Activated CD4-positive, CD25-positive, alpha-beta regulatory T cell treated with anti-CD3 and anti-CD28 coated beads, Interleukin-2, amount 50 U/mL, for 72 hours (primary cell): ENCODE measurements around the gene LOXL1.

Source experiments
- DNase-seq: peaks from one replicate; pipeline ENCODE4 v3.0.0; 2021

LOXL1 gene

DNA sequence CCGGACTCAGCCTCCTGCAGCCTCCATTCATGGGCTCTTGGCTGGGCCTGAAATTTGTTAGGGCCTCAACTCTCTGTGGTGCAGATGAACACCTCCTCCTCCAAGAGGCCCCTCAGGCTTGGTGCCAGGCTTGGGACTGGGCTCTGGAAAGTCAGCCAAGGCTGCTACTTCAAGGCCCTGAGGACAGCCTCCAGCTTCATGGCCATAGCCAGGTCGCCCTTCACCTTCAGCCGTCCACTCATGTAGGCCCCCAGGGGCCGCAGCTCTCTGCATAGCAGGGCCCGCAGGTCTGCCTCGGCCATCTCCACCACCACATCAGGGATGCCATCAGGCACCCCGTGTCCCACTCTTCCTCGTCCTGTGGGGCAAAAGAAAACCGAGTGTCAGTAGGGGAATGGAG is 57.5 kb downstream of the LOXL1 start:
- DNase-seq: no peak

DNA sequence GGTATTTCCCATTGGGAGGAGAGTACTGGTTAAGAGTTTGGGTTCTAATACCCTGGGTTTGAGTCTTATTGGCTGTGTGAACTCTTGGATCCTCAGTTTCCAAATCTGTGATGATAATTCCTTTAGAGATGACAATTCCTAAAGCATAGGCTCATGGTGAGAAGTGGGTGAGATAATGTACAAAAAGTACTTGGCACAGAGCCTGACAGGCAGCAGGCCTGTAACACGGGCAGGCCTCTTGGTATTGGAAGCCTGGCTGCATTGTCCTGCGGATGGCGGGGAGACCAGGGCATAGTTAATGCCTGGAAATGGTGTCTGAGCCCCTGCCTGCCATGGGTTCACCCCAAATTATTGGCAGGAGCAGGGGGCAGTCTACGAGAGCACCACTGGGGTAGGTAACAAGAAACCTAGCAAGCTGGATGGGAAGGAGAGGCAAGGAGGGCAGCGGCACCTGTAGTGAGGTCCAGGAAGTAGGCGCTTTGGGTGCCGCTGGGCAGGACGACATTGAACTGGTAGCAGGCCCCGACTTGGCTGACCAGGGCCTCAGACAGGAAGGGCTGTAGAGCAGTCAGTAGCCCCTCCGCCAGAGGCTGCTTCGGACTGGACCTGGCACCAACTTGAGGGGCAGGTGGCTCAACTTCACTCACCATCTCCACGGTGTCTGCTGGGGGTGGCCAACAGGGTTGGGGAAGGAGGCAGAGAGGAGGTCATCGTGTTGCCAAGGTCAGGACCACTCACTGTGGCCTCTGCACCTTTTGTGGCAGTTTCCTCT is 58.1 kb downstream of the LOXL1 start:
- DNase-seq: no peak

DNA sequence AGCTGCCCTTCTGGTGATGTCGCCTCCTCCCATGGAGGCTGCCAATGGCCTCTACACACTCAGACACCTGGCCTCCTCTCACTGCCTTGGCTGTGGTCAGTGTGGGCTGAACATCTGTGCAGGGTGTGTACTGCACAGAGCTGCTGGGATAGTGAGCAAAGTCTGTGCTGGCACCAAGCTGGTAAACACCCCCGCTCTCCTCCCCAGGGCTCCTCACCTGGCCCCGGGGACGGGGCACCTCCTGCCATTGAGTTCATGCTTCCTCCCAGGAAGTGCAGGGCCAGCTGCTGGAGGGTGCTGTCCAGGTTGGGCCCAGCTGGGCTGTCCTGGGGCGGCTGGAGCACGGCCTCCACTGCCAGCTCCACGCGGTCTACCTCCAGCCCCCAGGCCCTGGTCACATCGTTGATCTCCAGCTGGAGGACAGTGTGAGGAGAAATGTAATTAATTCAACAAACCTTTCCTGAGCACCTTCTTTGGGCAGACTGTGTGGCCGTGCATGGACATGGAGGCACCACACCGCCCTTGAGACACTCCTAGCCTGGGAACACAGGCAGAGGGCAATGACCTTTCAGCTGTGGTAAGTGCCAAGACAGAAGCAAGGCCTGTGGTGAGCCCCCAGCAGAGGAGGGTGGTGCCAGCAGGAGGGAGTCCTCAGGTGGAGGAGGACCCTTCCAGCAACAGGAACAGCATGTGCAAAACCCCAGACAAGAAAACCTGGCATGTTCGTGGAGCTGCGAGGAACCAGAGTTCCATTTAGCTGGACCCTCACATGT is 59.0 kb downstream of the LOXL1 start:
- no peak for DNase-seq

DNA sequence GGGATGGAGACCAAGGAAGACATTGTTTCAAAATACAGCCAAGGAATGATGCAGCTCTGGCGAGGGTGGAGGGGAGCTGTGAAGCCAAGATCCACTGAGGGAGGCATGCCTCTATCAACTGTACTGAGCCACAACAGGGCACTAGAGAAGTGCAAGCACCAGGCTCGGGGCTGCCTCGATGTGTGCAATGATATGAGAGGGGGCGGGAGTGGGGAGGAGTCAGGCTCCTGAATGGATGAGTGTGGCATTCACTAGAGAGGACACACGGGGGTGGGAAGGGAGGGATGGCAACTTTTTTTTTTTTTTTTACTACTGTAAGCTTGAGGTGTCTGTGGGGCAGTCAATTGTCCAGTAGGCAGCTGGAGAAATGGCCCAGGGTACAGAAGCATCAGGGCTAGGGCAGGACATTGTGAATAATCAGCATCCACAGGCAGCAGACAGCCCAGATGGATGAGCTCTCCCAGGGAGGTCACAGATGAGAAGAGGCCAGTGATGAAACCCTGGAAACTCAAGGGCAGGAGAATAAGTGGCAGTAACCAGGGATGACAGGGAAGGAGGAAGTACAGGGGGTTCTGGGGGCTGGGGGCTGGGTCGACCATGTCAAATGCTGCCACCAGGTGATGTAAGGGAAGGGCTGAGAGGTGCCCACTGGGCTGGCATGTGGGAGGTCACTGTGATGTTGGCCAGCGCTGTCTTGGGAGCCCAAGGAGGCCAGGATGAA is 60.0 kb downstream of the LOXL1 start:
- no peak for DNase-seq

DNA sequence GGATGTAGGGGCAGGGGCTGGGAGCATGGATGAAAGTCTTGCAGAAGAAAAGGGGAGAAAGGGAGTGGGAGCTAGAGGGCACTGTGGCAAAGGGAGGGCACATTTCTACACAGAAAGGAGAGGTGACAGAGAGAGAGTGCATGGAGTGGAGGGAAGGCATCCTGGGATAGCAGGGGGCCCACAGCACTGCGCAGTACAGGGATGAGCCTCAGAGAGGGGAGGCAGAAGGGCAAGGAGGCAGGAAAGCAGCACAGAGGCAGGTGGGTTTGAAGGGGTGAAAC is 60.5 kb downstream of the LOXL1 start:
- no peak for DNase-seq

DNA sequence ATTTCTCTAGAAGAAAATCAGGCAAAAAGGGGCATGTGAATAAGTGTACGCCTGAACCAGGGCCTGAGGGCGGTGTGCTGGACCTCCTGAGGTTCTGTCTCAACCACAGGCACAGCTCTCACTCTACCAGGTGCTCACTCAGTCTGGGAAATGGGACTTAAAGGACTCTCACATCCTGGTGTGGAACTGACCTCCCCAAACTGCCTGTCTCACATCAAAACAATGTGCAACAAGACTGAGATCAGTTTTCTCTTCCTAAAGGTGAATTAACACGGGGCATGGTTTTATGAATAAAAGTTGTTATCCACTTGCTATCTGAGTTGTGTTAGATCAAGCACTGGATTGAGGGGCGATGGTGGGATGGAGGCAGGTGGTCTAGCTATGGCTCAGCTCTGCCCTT is 61.0 kb downstream of the LOXL1 start:
- no peak for DNase-seq

DNA sequence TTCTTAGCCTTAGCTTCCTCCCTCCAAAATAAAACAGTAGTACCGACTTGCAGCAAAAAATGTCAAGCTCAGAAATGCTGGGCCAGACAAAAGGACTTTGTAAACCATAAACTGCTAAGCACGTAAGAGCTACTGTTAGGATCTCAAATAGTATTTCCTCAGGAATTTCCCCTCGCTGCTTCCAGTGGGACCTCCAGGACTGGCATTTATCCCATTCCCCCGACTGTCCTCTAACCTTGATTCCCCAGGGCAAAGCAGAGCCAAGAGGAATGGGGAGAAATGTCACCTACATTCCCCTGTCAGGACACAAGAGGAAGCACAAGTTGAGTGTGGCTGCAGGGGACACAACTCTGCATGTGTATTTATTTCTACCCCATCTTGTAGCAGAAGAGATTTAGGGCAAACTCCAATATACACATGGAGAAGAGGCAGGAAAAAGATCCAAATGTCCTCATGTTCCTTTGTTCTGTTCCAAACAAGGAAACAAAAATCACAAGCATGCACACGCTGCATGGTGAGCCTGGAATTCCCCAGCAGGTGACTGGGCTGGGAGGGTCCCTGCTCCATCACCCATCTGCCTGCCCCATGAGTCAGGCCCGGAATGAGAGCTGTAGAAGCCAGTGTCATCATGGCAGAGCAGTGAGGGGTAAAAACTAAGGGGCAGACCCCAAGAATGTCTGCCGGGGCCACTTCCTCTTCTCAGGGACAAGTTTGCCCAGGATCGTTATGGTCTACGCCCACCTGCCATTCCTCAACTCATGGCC is 61.6 kb downstream of the LOXL1 start:
- no peak for DNase-seq

DNA sequence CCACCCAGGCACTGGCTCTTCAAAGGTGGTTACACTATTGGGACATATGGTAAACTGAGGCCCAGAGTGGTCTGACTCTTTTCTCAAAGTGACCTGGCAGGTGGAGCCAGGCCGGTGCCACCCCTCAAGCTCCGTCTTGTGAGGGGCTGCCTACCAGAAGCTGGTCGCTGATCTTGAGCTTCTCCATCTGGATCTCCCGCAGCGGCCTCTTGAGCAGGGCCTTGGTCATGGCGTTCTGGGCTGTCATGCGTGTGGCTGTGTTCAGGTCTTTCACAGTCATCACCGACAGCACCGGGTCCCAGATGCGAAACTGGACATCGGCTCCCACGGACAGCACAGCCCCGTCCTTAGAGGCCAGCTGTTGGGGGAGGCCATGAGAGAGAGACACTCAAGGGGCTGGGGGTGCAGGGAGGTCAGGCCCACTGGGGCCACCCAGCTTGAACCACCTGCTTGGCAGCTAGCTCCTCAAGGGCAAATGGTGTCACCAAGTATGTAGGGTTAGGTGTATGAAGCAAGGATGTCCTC is 62.2 kb downstream of the LOXL1 start:
- DNase-seq: no peak

DNA sequence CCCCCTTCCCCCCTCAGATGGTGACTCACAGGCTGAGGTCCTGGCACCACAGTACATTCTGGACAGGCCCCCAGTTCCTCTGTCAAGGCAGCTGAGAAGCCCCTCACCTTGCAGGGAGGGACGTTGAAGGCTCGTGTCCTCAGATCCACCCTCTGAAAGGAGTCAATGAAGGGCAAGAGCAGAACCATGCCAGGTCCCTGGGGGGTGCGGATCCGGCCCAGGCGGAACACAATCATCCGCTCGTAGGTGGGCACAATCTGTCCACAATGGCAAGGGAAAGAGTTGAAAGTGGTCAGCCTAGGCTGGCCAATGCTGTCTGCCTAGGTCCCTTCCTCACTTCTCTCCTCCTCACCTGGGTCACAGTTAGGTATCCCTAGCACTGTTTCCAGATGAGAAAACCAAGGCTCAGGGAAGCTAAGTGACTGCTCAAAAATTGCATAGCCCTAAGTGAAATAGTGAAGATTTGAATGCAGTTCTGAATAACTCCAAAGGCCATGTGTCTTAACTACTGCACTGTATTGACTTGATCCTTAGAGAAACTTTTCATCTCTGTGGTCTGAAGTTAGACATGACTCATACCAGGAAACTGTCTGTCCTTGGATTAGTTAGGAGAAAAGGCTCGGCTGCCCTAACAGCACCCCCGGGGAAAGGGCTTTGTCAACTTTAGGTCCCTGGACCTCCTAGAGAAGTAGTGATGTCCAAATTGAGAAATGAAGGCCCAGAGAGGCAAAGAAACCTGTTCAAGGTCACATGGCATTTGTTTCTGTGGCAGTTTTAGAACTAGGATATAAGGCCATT is 62.9 kb downstream of the LOXL1 start:
- DNase-seq: no peak

DNA sequence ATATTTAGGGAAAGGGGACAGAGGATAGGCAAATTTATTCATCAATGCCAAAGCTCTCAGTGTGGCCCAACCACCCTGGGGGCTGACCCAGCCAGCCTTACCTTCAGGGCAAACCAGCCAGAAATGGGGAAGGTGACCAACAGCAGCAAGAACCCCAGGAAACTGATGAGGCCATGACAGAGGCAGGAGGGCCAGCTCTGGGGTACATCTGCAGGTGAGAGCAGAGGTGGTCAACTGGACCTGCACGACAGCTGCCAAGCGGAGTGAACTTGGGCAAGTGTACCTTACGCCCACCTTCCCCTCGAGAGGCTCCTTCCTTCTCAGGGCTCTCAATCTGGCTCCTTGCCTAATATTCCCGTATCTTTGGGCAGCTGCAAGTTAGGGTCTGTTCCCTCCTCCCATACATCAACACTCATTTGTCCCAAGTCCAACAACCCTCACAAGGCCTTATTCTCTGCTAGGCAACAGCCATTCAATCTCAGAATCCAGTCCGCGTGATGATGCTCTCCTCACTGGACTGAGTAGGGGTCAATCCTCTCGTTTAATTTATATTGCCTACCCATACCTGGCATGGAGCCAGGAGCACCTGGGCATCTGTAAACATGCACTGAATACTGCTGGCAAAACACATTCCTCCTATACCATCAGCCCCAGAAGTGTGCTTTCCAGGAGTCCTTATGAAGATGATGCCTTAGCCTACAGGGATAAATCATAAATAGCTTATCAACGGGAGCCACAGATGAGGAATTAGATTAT is 64.2 kb downstream of the LOXL1 start:
- DNase-seq: no peak

DNA sequence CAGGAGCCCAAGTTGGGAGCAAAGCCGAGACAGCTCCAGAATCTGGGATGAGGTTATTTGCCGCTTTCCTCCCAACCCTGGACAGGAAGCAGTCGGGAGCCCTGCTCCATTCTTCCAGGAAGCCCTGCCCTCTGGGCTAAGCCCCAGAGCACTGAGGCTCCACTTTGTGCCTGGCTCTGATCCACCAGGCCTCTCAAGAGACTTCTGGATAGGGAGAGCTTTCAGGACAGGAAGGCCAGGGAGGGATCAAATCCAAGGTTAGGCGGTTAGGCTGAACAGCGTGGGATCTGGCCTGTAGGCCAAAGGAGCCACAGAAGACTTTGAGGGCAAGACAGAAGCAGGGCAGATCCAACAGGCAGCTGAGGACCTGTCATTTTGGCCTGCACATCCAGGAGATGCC is 65.0 kb downstream of the LOXL1 start:
- DNase-seq: no peak

DNA sequence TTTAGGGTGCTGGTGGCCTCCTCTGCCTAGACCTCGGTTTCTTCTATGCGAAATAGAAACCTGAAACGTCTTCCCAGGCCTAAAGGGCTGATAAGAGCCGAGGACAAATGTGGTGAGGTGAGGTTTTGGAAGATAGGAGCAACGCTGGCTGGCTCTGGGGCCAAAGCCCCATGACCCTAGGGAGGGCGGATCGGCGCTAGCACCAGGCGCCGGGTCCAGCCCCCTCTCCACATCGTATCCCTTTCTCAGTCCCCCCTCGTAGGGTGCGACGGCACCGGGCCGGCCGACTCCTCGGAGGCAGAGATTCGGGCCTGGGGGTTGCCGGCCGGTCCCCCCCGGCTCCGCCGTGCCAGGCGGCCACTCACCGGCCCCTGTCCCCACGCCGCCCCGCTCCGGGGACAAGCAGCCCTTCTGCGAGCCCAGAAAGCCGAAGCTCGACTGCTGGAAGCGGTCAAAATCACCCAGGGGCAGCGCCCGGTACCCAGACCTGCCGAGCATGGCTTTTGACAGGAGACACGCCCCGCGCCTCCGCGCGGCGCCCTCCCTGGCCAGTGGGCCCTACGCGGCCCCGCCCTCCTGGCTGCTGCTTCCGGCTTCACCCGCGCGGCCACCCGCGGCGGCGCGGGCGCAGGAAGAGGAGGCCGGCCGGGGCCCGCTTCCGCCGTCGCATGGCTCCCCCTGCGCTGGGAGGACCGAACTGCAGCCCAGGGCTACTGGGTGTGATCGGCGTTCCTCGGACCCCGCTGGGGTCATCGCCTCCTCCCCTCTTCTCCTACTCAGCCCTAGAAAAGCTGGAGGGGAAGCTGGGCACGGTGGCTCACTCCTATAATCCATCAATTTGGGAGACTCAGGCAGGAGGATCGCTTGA is 65.7 kb downstream of the LOXL1 start, which contains the start of gene STOML1:
TSS of gene STOML1 (minus strand) at position 570 of the 868 bp plus-strand sequence. CDS start at position 498, 72 bp downstream.
- DNase-seq: peak; percentile 98

DNA sequence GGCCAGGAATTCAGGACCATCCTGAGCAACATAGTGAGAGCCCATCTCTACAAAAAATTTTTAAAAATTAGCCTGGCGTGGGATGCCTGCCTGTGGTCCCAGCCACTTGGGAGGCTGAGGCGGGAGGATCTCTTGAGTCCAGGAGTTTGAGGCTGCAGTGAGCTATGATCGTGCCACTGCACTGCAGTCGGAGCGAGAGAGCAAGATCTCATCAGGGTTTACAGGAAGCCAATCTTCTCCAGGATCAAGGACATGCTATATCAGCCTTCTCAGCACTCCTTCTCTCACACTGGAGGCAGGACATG is 66.3 kb downstream of the LOXL1 start:
- DNase-seq: no peak

DNA sequence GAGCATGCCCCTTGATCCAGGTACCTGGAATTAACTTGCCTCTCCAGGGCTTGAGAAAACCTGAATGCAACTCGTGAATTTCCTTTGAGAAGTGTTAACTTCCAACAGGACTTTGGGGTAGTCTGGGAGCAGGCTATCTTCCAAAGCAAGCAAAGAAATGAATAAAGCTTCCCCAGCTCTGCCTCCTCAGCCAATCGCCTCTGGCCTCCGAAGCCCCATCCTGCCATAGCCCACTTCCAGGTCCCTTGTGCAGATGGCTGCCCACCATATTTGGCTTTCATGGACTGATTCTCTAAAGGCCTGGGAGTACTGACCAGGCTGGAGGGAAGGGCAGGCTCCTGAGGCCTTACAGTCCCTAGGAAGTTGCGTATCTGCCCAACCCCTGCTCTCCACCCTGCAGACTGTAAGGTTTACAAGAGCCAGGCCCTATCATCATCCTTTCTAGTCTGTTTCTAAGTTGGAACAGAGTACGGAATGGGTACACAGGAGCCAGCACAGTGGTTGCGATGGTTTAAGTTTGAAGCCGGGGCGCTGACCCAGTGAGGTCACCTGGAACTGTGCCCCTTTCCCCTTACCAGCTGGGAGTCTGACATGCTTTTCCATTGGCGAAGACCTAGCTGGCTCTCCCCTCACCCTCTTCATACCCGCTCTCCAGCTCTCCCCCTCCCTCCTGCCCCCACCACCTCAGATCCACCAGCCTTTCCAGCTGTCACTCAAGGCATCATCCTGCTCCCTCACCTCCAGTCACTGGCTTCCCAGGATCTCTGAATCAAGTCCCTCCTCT is 67.1 kb downstream of the LOXL1 start:
- DNase-seq: no peak

DNA sequence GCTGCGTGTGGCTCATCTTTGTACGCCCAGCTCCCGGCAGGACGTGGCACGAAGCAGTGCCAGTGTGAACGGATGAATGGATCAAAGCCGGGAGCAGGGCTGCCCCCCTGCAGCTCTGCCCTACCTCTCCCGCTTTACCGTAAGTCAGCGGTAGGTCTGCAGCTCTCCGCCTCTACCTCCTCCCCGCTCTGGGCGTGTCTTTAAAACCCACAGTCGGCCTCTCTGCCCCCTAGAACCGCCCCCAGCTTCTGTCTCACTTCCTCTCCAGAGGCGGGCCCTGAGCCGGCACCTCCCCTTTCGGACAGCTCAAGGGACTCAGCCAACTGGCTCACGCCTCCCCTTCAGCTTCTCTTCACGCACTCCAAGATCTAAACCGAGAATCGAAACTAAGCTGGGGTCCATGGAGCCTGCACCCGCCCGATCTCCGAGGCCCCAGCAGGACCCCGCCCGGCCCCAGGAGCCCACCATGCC is 68.2 kb downstream of the LOXL1 start, which contains the start of gene PML:
TSS of gene PML (plus strand) at position 304 of the 471 bp plus-strand sequence. CDS start at position 401, 97 bp downstream.
- peak; percentile 94 for DNase-seq

DNA sequence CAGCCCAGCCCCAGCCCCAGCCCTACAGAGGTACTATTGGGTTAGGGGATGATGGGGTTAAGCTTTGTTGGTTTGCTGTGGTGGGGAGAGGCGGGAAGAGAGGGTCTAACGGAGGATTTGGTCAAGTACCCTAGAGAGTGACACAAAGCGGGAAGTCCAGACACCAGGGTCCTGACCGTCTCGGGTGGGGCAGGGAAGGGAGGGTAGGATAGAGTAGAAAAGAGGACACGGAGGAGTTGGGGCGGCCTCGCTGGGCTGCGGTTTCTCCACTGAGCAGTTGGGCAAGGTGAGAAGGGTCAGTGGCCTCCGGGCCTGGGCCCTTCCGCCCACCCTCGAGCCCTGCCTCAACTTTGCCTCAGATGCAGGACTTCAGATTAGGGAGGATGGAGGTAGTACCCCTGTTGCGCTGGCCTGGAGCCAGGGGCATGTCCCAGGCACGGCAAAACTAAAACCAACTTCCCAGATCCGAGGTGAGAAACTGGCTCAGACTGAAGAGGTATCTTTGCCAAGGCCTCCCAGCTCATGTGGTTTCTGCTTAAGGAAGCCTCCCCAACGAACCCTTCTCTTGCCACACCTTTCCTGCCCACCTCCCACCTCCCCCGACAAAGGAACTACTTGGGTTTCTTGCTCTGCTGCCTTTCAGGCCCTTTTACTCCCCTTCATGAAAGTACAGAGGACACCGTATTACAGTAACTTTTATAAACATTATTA is 68.8 kb downstream of the LOXL1 start:
- no peak for DNase-seq

DNA sequence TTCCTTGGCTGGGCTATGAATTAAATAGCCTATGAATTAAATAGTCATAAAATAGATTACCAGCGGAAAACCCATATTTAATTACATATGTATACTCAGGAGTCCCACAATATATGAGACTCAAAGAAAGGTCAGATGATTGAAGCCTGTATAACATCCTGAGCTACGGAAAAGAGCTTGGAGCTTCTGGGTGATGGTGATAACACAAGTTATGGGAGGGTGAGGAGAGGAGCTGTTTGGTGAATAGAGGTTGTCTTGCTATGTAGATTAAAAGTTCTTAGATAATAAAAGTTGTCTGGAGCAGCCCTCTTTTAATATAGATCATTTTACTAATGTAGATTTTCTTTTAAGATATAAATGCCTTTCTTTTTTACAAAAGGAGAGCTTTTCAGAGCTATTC is 70.0 kb downstream of the LOXL1 start:
- DNase-seq: no peak

DNA sequence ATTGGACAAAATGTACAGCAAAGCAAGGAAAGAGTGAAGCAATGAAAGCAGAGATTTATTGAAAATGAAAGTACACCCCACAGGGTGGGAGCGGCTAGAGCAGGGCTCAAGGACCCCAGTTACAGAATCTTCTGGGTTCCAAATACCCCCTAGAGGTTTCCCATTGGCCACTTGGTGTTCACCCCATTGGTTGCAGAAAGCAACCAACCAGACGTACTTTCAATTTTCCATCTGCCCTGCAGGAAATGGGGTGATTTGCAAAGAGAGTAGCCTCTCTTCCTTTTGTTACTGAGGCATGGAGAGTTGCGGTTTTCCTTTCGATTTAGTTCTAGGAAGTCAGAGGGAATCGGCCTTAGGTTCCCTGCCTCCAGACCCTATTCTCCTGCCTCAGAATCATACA is 70.7 kb downstream of the LOXL1 start:
- no peak for DNase-seq

DNA sequence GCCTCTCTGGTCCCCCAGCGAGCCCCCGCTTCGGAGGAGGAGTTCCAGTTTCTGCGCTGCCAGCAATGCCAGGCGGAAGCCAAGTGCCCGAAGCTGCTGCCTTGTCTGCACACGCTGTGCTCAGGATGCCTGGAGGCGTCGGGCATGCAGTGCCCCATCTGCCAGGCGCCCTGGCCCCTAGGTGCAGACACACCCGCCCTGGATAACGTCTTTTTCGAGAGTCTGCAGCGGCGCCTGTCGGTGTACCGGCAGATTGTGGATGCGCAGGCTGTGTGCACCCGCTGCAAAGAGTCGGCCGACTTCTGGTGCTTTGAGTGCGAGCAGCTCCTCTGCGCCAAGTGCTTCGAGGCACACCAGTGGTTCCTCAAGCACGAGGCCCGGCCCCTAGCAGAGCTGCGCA is 71.7 kb downstream of the LOXL1 start:
- DNase-seq: no peak
